GM12892 (cell line): Measurements from ENCODE around the gene DTHD1.

ENCODE experiments used
- POLR2A ChIP-seq: IDR thresholded peaks from 2 replicates; pipeline ENCODE4 v1.6.1; 2011; ENCODE audit warnings: low read depth, low read length, control low read depth
- POLR2AphosphoS5 ChIP-seq: IDR thresholded peaks from 2 replicates; pipeline ENCODE4 v1.6.1; 2011; ENCODE audit warnings: low read depth, low read length, control low read depth

DNA sequence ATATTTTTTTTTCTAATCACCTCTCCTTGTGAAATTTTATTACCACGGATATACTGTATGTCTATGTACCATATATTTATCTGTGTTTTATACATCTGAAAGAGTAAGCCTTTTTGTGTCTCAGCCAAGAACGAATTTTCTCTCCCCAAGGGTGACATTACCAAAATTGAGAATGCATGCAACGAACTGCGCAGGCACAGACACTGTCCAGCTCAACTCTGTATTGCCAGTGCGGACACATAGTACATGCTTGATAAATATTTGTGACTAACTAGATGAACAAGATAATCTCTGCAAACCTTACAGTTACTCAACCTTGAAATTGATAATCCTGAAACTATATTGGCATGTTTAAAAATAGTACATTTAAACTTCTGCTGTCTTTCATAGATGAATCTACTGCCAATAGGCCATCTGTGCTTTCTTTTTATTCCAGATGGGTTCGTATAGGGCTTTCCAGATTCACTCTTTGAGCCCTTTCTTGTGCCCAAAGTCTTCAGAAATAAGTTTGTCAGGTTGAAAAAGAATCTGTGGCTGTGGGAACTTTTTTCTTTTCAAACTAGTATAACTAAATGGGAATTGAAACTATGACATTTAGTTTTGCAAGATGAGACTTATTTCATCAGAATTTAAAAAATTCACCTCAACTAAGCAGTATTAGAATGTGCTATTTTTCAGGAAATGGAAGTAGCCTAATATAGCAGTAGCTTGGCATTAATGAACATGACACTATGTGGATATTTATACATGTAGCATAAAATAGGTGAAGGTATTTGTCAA, 38.9 kb downstream of the DTHD1 start:
- TF ChIP-seq POLR2A (no peak), POLR2AphosphoS5 (no peak)
